Measurements from ENCODE around the gene NSMF.
A peak's percentile ranks its signal among the peaks of the same experiment; 100 is the strongest.

Gene NSMF

DNA sequence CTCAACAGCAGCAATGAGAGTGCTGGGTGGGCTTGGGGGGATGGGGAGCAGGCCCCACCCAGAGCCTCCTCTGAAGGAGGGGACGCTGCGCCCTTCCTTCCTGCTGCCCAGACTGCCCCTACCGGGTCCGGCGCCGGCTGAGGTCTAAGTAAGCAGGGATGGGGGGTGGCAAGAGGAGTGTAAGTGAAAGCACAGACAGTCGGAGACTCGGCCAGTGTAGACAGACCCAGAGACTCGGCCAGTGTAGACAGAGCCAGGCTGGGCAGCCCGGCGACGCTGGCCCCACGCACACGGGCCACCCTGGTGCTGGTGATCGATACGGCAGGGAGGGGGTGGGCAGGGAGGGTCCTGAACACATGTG, 10.6 kb downstream of the NSMF start:
- no peak for DNase-seq (ENCODE audit: extremely low read depth in 1 of 2, low read depth in 1 of 2)

DNA sequence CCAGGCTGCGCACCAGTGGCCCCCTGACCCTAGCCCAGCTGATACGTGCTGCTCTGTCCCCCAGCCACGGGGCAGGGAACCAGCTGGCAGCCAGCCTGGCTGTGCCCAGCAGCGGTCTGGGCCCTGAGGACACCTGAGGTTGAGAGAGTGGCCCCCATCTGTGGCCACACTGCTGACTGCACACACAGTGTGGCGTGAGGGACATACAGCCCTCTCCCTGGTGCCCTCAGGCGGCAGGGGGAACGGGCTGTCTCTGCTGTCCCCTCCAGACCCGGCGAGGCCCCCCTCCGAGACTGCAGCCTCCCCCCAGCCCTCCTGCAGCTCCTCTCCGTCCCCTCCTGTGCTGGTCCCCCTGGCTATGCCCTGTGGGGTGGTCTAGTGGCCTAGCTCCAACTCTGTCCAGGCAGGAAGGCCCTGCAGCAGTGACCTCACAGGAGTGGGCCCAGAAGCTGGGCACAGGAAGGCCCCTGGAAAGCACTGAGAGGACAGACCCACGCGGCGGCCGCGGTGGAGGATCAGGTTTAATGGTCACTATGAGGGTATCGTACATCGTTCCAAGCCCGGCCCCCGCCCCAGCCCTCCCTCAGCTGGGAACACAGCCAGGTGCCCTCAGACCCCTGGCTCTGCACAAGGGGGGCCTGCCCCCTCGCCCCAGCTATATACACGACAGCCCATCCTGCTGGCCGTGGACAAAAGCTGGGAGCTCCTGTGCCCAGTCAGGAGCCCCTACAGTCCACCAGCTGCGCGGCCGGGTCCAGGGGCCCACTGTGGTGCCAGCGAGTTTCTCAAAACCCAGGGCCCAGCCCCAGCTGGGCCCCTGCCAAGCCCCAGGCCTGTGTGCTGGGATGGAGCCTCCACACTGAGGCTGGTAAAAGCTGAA, 11.2 kb downstream of the NSMF start:
- DNase-seq (ENCODE audit: extremely low read depth in 1 of 2, low read depth in 1 of 2): no peak

DNA sequence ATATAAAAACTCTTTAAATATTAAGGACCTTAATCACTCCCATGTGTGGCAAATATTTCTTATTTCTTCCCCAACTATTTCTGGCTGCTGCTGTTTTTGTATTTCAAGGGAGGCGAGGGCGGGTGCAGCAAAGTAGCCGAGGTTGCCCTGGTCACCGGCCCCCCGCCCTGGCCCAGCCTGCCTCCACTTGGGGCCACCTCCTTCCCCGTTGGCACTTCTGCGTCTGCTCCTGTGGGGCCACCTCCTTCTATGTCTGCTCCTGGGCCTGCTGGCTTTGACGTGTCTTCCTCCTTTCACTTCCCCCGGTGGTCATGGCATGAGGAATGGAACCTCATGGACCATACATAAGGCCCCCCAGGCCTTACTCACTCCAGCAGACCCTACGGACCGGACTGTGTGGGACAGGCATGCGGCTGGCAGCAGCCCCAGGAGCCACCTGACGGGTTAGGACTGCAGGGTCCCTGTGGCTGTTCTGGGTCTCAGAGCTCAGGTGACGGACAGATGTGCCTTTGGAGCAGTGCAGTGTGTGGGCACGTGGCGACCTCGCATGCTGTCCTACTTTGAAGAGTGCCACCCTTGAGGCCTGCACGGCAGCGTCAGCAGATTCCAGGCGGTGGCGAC, 12.2 kb downstream of the NSMF start:
- no peak for DNase-seq (ENCODE audit: extremely low read depth in 1 of 2, low read depth in 1 of 2)

DNA sequence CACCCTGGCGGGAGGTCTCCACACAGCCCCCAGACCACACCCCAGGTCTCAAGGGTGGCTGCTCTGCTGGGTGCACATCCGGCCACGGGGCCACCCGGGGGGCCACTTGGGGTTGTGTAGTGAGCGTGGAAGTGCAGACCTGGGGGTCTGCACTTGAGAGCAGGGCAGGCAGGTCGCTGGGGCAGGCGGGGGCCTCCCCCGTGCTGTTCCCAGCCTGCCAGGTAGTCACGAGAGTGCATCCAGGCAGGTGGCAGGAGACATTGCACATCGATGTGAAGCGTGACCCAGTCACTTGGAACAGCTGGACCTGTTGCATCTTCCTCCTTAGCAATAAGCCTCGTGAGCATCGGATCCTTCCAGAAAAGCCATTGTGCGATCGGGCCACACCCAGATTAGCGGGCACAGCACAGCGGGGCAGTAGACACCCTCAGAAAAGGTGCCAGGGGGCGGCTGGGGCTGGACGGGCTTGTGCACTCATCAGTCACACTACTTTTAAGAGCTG, 13.2 kb downstream of the NSMF start:
- no peak for DNase-seq (ENCODE audit: extremely low read depth in 1 of 2, low read depth in 1 of 2)

DNA sequence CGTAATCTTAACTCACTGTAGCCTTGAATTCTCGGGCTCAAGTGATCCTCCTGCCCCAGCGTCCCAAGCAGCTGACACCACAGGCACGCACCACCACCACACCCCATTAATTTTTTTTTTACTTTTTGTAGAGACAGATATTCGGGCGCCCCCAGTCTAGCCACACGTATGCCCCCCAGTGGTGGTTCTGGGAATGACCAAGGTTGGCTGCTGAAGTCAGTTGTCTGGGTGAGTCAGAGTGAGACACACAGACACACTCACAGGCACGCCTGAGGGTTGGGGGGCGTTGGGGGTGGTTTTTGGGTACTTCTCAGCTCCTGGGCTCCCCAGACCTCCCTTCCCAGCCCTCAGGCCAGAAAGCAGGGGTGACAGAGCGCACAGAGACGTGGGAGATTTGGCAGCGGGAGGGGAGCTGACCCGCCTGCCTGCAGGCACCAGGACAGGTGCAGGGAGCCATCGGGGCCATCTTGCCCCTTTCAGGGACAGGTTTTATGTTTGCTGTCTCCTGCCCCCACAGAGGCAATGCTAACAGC, 13.8 kb downstream of the NSMF start:
- peak; percentile 52 to 75 for DNase-seq (ENCODE audit: extremely low read depth in 1 of 2, low read depth in 1 of 2)

DNA sequence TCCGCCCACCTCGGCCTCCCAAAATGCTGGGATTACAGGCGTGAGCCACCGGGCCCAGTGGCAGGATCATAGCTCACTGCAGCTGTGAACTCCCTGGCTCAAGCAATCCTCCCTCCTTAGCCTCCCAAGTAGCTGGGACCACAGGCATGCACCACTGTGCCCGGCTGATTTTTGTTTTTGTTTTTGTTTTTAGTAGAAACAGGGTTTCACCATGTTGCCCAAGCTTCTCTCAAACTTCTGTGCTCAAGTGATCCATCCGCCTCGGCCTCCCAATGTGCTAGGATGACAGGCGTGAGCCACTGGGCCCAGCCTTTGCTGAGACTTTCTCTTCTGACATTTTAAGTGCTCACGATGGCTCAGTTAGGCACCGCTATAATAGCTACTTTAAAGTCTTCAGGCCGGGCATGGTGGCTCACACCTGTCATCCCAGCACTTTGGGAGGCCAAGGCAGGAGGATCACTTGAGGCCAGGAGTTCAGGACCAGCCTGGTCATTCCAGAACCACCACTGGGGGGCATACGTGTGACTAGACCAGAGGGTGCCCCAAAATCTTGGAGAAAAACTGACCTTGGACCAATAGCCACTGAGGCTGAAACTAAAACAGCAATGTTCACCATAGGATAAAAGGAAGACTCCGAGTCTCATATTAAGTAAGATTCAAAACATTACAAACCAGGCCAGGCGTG, 14.9 kb downstream of the NSMF start:
- no peak for DNase-seq (ENCODE audit: extremely low read depth in 1 of 2, low read depth in 1 of 2)

DNA sequence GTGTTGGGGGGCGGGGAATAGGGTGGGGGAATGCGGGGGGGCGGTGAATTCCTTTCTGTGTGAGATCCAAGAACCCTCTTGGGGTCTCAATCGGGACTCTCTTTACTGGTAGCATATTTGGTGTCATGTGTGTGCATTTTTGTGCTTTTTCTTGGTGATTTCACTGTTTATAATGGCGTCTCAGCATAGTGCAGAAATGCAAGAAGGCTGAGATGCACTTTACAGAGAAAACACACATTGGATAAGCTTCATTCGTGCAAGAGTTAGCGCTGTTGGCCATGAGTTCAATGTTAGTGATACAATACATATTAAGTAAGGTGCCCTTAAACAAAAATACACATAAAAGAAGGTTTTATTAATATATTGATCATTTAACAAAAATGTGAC, 17.2 kb downstream of the NSMF start:
- no peak for DNase-seq (ENCODE audit: extremely low read depth in 1 of 2, low read depth in 1 of 2)

DNA sequence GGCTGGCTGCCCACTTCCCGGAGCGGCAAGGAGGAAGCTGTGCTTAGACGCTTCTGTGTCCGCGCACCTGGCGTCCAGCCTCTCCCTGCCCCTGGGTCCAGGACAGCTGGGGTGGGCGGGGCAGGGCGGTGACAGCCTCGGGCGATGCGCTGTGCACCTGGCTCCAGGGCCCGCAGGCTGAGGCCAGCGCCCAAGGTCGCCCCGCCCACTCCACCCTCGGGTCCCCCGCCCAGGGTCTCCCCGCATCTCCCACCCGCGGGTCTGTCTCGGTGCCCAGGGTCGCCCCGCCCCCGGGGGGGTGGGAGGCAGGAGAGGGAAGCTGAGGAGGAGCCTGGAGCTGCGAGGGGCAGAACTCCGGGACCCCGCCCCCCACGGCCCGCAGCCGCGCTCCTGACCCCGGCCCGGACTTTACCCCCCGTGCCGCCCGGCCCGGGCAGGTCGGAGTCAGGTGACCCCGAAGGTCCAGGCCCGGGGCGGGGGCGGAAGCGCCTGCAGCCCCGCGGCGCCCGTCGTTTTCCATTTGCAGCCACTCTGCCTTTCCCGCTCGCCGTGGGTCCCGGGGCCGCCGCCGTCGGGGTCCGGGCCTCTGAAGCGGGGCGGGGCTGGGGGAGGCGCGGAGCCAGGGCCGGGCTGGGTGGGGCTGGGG, 17.7 kb downstream of the NSMF start, which contains the start of gene ENTPD8:
ENTPD8 (minus strand) TSS at position 69 of the 646 bp plus-strand sequence. CDS start 3,072 bp downstream, outside the sequence.
- DNase-seq (ENCODE audit: extremely low read depth in 1 of 2, low read depth in 1 of 2): no peak

DNA sequence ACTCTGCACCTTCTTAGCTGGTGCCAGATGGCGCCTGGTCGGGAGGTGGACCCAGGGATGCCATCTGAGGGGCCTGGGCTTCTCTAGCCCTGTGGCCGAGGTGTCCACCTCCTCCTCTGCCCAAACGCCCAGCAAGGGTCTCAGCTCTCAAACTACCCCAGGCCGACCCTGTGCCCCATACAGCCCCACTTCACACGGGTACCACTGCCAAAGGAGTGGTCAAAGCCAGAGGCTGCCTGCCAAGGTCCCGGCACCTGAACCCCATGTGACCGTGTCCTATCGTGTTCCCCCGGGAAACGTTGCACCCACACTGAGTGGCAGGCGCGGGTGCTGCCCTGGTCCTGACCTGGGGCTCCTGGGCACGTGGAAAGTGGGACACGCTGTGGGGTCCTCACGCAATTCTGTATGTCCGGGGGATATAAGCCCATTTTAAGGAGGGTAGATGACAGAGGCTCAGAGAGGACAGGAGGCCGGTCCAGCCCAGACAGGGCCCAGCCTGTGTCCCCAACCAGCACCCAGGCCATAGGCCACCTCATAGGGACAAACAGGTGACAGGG, 19.9 kb downstream of the NSMF start:
- DNase-seq (ENCODE audit: extremely low read depth in 1 of 2, low read depth in 1 of 2): no peak

DNA sequence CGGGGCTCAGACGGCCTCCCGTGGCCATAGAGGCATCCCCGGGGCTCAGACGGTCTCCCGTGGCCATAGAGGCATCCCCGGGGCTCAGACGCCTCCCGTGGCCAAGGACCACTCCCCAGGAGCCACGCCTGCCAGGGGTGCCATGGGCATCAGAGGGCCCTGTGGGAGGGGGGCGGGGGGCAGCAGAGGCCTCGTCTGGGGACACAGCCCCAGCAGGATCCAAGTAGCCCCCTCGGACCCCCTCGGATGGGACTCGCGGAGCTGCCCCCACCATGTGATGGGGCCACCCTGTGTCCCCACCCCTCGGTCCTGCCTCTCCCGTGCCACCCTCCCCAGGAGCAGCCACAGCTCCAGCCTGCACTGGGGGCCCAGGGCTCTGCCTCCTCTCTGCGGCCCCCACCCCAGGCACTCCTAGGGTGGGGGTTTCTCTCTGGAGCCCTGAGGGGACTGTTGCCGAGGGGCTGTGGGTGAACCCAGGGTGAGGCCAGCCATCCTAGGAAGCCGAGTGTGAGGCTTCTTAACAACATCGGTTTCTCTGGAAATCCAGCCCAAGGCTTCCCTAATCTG, 20.5 kb downstream of the NSMF start:
- no peak for DNase-seq (ENCODE audit: extremely low read depth in 1 of 2, low read depth in 1 of 2)

DNA sequence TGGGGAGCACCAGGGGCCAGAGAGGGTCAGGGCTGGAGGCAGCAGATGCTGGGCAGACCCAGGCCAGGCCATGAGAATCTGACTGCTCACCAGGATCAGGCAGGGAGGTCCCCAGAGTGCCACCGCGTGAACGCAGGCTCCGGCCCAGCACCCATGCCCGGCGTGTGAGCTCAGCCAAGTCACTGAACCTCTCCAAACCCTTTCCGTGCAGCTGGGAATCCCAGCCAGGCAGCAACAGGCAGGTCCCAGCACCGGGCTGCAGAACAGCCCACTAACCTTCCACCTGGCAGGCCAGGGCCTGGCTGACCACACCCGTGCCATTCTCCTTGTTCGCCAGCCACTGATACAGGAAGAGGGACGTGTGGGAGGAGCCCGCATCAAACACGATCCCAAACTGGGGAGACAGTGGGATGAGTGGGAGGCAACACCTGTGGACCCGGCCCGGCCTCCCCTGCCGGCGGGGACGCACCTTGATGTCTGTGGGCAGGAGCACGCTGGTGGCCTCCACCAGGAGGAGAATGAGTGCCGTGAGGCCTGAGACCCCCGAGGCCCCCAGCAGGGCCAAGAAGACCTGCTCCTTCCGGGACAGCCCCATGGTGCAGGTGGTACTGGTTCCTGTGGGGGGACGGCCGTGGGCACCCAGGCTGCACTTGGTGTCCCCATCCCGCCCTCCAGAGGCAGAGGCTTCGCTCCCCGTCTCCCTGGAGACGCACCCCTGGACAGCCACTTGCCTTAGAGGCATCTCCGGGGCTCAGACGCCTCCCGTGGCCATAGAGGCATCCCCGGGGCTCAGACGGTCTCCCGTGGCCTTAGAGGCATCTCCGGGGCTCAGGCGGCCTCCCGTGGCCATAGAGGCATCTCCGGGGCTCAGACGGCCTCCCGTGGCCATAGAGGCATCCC, 21.2 kb downstream of the NSMF start:
- DNase-seq (ENCODE audit: extremely low read depth in 1 of 2, low read depth in 1 of 2): no peak

DNA sequence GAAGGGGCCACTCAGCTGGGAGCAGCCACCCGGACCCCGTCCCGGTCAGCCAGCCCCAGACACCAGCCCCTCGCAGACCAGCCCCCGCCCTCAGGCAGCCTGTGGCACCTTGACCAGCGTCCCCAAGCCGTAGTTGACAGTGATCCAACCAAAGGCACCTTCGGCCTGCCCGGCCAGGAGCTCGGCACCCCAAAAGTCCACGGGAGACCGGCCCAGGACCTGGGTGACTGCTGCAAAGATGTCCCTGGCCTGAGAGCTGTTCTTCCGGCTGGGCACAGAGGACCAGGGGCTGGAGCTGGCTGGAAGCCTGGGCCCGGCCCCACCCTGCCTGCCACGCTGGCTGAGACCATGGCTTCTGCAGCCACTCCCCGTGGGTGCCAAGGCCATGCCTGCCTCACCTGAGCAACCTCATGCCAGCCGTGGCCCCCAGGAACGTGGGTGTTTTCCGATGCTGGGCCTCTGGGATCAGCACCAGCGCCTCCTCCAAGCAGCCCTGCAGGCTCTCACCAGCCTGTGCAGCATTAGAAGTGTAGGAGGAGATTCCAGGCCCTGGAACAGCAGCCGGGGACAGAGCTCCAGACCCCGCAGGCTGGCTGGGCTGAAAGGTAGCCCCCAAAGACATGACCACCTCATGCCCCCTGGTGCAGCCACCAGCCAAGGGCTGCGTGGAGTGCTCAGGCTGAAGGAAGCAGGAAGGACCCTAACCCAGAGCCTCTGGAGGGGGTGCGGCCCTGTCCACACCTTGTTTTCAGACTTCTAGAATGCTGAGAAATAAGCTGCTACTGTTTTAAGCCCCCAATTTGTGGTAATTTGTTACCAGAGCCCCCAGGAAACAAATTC, 22.2 kb downstream of the NSMF start:
- no peak for DNase-seq (ENCODE audit: extremely low read depth in 1 of 2, low read depth in 1 of 2)

DNA sequence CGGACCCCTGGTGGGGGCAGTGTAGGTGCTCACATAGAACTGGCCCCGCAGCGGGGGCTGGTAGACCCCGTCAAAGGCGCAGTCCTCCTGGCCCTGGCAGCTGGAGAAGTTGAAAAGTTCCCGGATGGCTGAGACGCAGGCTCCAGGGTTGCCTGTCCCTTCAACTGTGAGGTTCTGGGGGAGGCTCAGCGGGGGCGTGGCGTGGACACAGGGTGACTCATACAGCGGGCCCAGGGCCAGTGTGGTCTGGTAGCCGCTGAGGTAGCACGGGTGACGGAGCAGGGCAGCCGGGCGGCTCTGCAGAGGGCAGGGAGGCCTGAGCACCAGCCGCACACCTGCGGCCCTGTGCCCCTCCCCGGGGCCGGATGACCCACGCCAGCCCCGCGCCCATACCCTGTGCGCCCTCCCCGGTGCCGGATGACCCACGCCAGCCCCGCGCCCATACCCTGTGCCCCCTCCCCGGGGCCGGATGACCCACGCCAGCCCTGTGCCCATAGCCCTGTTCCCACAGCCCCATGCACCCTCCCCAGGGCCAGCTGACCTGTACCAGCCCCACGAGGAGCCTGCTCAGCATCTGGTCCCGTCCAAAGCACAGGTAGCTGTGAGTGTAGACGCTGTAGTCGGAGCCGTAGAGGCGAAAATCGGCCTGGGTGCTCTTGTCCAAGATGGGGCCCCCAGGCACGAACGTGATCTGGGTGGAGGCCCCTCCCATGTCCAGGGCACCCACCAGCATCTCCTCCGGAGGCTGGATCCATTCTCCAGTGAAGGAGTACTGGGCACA, 23.0 kb downstream of the NSMF start:
- no peak for DNase-seq (ENCODE audit: extremely low read depth in 1 of 2, low read depth in 1 of 2)

DNA sequence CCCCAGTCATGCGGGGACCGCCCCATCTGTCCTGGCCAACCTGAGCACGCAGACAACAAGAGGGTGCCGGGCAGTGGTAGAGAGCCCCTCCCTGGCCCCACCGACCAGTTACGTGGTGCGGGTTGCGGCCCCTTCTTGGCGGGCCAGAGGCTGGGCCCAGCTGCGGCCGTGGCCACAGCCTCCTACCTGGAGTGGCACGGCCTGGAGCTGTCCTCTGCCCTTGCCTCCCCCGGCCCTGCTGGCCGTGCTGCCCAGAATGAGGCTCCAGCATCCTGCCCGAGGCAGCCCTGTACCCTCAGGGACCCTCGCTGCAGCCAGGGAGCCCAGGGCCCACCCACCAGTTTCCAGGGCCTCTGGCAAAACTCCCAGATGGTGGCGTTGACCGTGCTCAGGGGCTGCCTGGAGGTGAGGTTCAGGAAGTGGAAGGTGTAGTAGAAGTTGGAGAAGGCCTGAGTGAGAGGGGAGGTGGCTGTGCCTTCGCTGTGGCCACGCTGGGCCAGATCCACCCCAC, 23.7 kb downstream of the NSMF start:
- DNase-seq (ENCODE audit: extremely low read depth in 1 of 2, low read depth in 1 of 2): no peak

DNA sequence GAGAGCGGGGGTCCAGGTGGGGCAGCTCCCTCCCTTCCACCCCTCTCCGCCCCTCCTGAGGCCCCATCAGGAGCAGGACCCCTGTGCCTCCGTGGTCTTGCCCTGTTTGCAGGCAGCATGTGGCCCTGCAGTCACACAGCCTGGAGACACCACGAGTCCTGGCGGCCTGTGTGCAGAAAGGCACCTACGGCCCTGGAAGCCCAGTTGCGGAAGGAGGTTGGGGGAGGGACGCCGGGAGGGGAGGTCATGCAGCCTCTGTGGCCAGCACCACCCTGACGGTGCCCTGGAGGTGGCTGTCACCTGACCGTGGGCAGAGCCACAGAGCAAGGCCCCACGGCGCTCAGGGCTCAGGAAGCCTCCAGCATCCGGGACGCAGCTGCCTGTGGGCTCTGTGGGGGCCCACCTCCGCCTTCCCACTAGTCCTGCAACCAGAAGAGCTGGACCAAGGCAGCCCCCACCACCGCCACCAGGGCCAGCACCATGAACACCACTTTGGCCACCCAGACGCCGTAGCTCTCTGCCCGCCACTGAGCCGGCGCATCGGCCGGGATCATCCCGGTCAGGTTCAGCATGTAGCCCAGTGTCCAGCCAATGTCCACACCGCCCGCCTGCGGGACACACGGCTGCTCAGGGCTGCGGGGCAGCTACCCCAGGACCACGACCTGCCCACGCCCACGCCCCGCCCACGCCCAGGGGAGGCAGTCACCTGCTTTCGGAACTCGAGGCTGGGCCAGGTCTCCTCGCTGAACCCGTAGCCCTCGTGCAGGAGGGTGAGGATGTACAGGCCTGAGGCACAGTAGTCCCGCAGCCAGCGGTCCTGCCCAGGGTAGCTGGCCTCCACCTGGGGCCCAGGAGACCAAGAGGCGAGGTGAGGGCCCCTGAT, 24.4 kb downstream of the NSMF start:
- no peak for DNase-seq (ENCODE audit: extremely low read depth in 1 of 2, low read depth in 1 of 2)

DNA sequence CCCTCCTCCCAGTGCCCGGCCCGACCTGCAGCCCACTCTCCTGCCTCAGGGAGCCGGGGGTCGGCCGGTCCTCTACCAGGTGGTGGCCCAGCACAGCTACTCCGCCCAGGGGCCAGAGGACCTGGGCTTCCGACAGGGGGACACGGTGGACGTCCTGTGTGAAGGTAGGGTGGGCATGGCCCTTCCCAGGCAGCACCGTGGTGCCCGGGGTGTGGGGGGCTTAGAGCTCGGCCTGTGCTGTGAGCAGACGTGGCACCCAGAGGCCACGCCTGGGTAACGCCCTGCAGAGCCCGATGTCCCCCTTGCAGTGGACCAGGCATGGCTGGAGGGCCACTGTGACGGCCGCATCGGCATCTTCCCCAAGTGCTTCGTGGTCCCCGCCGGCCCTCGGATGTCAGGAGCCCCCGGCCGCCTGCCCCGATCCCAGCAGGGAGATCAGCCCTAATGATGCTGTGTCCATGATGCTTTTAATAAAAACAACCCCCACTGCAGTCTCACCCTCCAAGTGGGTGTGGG, 25.2 kb downstream of the NSMF start:
- no peak for DNase-seq (ENCODE audit: extremely low read depth in 1 of 2, low read depth in 1 of 2)

Measured in stimulated activated CD8-positive, alpha-beta memory T cell treated with anti-CD3 and anti-CD28 coated beads, Interleukin-7, amount 100 ng/mL, for 48 hours (primary cell).